Fibroblast of lung (primary cell): ENCODE measurements around the gene HLA-DMA. TPM values are rescaled to one million over a fixed set of nuclear protein-coding genes. Genes with fewer than 3 reads are reported as not detected.

ENCODE experiments used
- DNase-seq, 2 donors: peaks; one replicate each; pipeline versions ENCODE4 v3.0.0 to v3.0.0-alpha.2; 2010; ENCODE audit warnings: low read depth in 2 of 2
- H2AFZ ChIP-seq: 2 replicates; pipeline ENCODE4 v1.5.1; 2012; ENCODE audit warnings: low read length, control low read depth, inconsistent platforms
- H3K27ac ChIP-seq: 2 replicates; pipeline ENCODE4 v1.5.1; 2011; ENCODE audit warnings: low read length, control low read depth; ENCODE audit not compliant: insufficient read depth
- H3K27me3 ChIP-seq: 2 replicates; pipeline ENCODE4 v1.5.1; 2011; ENCODE audit warnings: mild to moderate bottlenecking, low read length; ENCODE audit not compliant: control insufficient read depth, insufficient read depth
- H3K36me3 ChIP-seq: 2 replicates; pipeline ENCODE4 v1.5.1; 2011; ENCODE audit warnings: low read length; ENCODE audit not compliant: control insufficient read depth, insufficient read depth
- H3K4me1 ChIP-seq: 2 replicates; pipeline ENCODE4 v1.5.1; 2011; ENCODE audit warnings: low read length; ENCODE audit not compliant: control insufficient read depth, insufficient read depth; ENCODE audit errors: extremely low read depth
- H3K4me2 ChIP-seq: 2 replicates; pipeline ENCODE4 v1.5.1; 2011; ENCODE audit warnings: low read length, control low read depth; ENCODE audit not compliant: insufficient read depth; ENCODE audit errors: extremely low read depth
- H3K4me3 ChIP-seq, 4 experiments: fragments of 200-600 bp in 1 of 4; sonication (generic) in 1 of 4; replicated peaks in 1 of 4; 2 replicates each; pipeline ENCODE4 v1.5.1; 2011 to 2016; ENCODE audit warnings: low read length in 4 of 4, low read depth in 3 of 4, mild to moderate bottlenecking in 3 of 4, control low read depth in 2 of 4, inconsistent platforms in 1 of 4, mixed read lengths in 1 of 4; ENCODE audit not compliant: insufficient read depth in 1 of 4; ENCODE audit errors: control extremely low read depth in 1 of 4
- H3K79me2 ChIP-seq: 2 replicates; pipeline ENCODE4 v1.5.1; 2012; ENCODE audit warnings: mild to moderate bottlenecking, low read length, inconsistent platforms; ENCODE audit not compliant: control insufficient read depth, insufficient read depth
- H3K9ac ChIP-seq: 2 replicates; pipeline ENCODE4 v1.5.1; 2011; ENCODE audit warnings: mild to moderate bottlenecking, low read length, control low read depth; ENCODE audit not compliant: insufficient read depth
- H3K9me3 ChIP-seq: 2 replicates; pipeline ENCODE4 v1.5.1; 2012; ENCODE audit warnings: low read depth, low read length; ENCODE audit not compliant: control insufficient read depth, insufficient read depth
- H4K20me1 ChIP-seq: 2 replicates; pipeline ENCODE4 v1.5.1; 2011; ENCODE audit warnings: low read length; ENCODE audit not compliant: control insufficient read depth, insufficient read depth; ENCODE audit errors: extremely low read depth
- CTCF ChIP-seq, 2 donors: IDR thresholded peaks in 1 of 2; conservative IDR thresholded peaks in 1 of 2; 1 replicate in 1 of 2; 2 replicates in 1 of 2; pipeline ENCODE4 v1.5.1; 2011 to 2012; ENCODE audit warnings: low read length in 2 of 2, control low read depth in 1 of 2, inconsistent platforms in 1 of 2, low read depth in 1 of 2, mild to moderate bottlenecking in 1 of 2
- EZH2 ChIP-seq: IDR thresholded peaks from 2 replicates; pipeline ENCODE4 v1.5.1; 2012; ENCODE audit warnings: low read length, control low read depth, mild to moderate bottlenecking; ENCODE audit errors: missing control alignments
- polyA plus RNA-seq, 2 donors: library from polyadenylated mRNA; depleted of rRNA in 1 of 2; stranded (reverse) in 1 of 2; unstranded in 1 of 2; fragments of >200 nt; gene quantifications; 2 replicates each; pipeline ENCODE4 v1.2.1, GENCODE V29; 2011 to 2012; ENCODE audit warnings: missing spikeins in 1 of 2
- total RNA-seq: library from RNA; depleted of rRNA; stranded (reverse); fragments of >200 nt; gene quantifications from 2 replicates; pipeline ENCODE4 v1.2.1, GENCODE V29; 2014

Gene HLA-DMA
- total and polyA plus RNA-seq, 2 donors (not counting 1 experiment from before 2014, with no cell fraction given) = 7.1 to 12.1 TPM

- H2AFZ ChIP-seq = no peak overlapping the region
- no peak overlapping the region for H3K9ac ChIP-seq
- TF ChIP-seq CTCF (conservative IDR thresholded peaks at IDR 0.05 in 1 of 2, IDR thresholded peaks at IDR 0.05 in 1 of 2; ENCODE audit: low read depth in 1 of 2, low read length in 2 of 2) (no peak), EZH2 (no peak)
- no peak for DNase-seq
- H3K27ac ChIP-seq = no peak overlapping the region
- H3K4me1 ChIP-seq = no peaks in the 10 kb centered on the region
- no peaks in the 10 kb centered on the region for H3K36me3 ChIP-seq
- H3K4me2 ChIP-seq = no peak overlapping the region
- H3K79me2 ChIP-seq = no peaks in the 10 kb centered on the region
- H3K27me3 ChIP-seq = no peaks in the 10 kb centered on the region
- H3K4me3 ChIP-seq = no peak overlapping the region
- no peaks in the 10 kb centered on the region for H3K9me3 ChIP-seq
- no peaks in the 10 kb centered on the region for H4K20me1 ChIP-seq
Observed at GRCh38 chr6:32950449-32950848, 2.4 kb downstream of the HLA-DMA start.

GRCh38 chr6:32950010-32950409, 2.9 kb downstream of the HLA-DMA start:
- Histone ChIP-seq H3K9me3 (no peaks in the 10 kb centered on the region), H3K79me2 (no peaks in the 10 kb centered on the region), H2AFZ (no peak overlapping the region), H3K36me3 (no peaks in the 10 kb centered on the region), H3K4me3 (no peak overlapping the region), H3K9ac (no peak overlapping the region), H3K27ac (no peak overlapping the region), H3K4me2 (no peak overlapping the region), H3K4me1 (peaks cover 1% of the 10 kb centered on the region), H3K27me3 (no peaks in the 10 kb centered on the region), H4K20me1 (no peaks in the 10 kb centered on the region)
- DNase-seq = no peak
- TF ChIP-seq CTCF (conservative IDR thresholded peaks at IDR 0.05 in 1 of 2, IDR thresholded peaks at IDR 0.05 in 1 of 2; ENCODE audit: low read depth in 1 of 2, low read length in 2 of 2) (no peak), EZH2 (no peak)

DNA sequence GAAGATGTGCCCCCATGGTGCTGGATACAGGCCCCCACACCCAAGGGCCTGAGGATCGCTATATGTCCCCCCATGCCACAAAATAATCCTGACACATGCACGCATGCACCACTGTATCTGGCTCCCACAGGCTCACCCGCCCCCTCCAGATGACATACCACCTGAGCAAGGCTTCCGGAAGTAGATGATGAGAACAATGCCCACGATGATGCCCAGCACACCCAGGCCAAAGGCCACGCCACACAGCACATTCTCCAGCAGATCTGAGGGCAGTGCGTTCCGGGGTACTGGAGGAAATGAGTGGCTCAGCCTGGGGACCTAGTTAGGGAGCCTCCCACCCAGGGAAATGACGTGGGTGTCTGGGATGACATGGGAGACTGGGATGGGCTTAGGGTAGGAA, 3.8 kb downstream of the HLA-DMA start:
- no peak overlapping the region for H3K4me3 ChIP-seq

More for the DNA sequence above, 3.8 kb downstream of the HLA-DMA start:
- Histone ChIP-seq H4K20me1 (no peaks in the 10 kb centered on the region), H3K4me2 (no peak overlapping the region), H3K79me2 (no peaks in the 10 kb centered on the region), H3K27me3 (no peaks in the 10 kb centered on the region), H3K9ac (no peak overlapping the region), H3K9me3 (no peaks in the 10 kb centered on the region), H3K4me1 (peaks cover 4% of the 10 kb centered on the region), H3K27ac (no peak overlapping the region), H3K36me3 (no peaks in the 10 kb centered on the region), H2AFZ (no peak overlapping the region)
- TF ChIP-seq CTCF (conservative IDR thresholded peaks at IDR 0.05 in 1 of 2, IDR thresholded peaks at IDR 0.05 in 1 of 2; ENCODE audit: low read depth in 1 of 2, low read length in 2 of 2) (no peak), EZH2 (no peak)
- DNase-seq = no peak
